ENCODE results near the gene CNDP2.

GRCh38 chr18:74495581-74496507 lies at the start of gene CNDP2:
- TF ChIP-seq, protein P1, sequence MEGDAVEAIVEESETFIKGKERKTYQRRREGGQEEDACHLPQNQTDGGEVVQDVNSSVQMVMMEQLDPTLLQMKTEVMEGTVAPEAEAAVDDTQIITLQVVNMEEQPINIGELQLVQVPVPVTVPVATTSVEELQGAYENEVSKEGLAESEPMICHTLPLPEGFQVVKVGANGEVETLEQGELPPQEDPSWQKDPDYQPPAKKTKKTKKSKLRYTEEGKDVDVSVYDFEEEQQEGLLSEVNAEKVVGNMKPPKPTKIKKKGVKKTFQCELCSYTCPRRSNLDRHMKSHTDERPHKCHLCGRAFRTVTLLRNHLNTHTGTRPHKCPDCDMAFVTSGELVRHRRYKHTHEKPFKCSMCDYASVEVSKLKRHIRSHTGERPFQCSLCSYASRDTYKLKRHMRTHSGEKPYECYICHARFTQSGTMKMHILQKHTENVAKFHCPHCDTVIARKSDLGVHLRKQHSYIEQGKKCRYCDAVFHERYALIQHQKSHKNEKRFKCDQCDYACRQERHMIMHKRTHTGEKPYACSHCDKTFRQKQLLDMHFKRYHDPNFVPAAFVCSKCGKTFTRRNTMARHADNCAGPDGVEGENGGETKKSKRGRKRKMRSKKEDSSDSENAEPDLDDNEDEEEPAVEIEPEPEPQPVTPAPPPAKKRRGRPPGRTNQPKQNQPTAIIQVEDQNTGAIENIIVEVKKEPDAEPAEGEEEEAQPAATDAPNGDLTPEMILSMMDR (conservative IDR thresholded peaks at IDR 0.05) = no peak
- no peak for TF ChIP-seq EZH2 (IDR thresholded peaks at IDR 0.05; ENCODE audit: low read depth)
